Kidney epithelial cell (primary cell): ENCODE data around the gene SHISA8. TPM values are rescaled to one million over a fixed set of nuclear protein-coding genes. Genes with fewer than 3 reads are reported as not detected.

Experiments
- DNase-seq: peaks from one replicate; pipeline ENCODE4 v3.0.0-alpha.2; 2010; ENCODE audit warnings: low read depth
- H3K27me3 ChIP-seq: 2 replicates; pipeline ENCODE4 v1.6.0; 2011; ENCODE audit warnings: low read length; ENCODE audit not compliant: control insufficient read depth, insufficient read depth
- H3K36me3 ChIP-seq: 2 replicates; pipeline ENCODE4 v1.5.1; 2011; ENCODE audit warnings: low read length; ENCODE audit not compliant: control insufficient read depth, insufficient read depth
- H3K4me3 ChIP-seq: 2 replicates; pipeline ENCODE4 v1.5.1; 2011; ENCODE audit warnings: low read depth, mild to moderate bottlenecking, control low read depth, low read length
- total RNA-seq: library from RNA; depleted of rRNA; stranded (reverse); fragments of >200 nt; gene quantifications from 2 replicates; pipeline ENCODE4 v1.2.3, GENCODE V29; 2015
- TF ChIP-seq, protein P1 (sequence below): IDR thresholded peaks from 2 replicates; pipeline ENCODE4 v1.5.1; 2011; ENCODE audit warnings: mild to moderate bottlenecking, moderate library complexity, low read length, control low read depth, inconsistent platforms; ENCODE audit not compliant: insufficient read depth, poor library complexity, severe bottlenecking

Gene SHISA8
- total RNA-seq, 1 donor from 2014 or later, result not detected

DNA sequence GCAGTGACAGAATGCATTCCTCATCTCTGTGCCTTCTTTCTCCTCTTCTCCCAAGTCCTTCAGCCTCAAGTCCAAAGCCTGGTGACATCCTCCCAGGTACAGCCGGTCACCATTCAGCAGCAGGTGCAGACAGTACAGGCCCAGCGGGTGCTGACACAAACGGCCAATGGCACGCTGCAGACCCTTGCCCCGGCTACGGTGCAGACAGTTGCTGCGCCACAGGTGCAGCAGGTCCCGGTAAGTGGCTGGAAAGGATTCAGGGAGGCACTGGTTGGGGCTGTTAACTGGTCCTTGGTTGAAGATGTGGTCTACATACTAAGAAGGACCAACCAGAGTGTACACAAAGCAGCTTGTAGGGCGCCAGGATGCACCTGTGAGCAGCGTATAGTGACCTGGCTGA, 46.3 kb downstream of the SHISA8 start:
- TF ChIP-seq, protein P1, sequence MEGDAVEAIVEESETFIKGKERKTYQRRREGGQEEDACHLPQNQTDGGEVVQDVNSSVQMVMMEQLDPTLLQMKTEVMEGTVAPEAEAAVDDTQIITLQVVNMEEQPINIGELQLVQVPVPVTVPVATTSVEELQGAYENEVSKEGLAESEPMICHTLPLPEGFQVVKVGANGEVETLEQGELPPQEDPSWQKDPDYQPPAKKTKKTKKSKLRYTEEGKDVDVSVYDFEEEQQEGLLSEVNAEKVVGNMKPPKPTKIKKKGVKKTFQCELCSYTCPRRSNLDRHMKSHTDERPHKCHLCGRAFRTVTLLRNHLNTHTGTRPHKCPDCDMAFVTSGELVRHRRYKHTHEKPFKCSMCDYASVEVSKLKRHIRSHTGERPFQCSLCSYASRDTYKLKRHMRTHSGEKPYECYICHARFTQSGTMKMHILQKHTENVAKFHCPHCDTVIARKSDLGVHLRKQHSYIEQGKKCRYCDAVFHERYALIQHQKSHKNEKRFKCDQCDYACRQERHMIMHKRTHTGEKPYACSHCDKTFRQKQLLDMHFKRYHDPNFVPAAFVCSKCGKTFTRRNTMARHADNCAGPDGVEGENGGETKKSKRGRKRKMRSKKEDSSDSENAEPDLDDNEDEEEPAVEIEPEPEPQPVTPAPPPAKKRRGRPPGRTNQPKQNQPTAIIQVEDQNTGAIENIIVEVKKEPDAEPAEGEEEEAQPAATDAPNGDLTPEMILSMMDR, result no peak
- no peak overlapping the region for H3K4me3 ChIP-seq
- no peaks in the 10 kb centered on the region for H3K27me3 ChIP-seq
- H3K36me3 ChIP-seq, result peaks cover 3% of the 10 kb centered on the region
- no peak for DNase-seq

DNA sequence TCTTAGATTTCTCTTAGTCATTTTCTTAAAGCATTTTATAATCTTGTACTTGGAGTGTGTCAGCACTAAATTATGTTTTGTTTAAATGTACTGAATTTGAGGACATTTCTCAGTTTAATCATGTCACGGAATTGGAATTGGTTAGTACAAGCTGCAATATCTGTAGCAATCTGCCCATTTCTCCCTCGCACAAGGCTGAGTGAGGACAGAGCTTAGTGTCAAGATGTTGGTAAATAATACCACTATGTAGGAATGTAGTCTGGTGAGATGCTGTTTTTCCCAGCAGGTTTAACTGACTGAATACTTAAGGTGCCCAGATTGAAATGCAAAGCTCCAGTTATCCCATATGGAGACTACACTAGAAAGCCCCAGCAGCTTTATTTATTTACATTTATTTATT, 51.4 kb downstream of the SHISA8 start:
- DNase-seq, result no peak
- Histone ChIP-seq H3K27me3 (no peaks in the 10 kb centered on the region), H3K4me3 (no peak overlapping the region), H3K36me3 (peaks cover 1% of the 10 kb centered on the region)
- TF ChIP-seq, protein P1, result no peak

DNA sequence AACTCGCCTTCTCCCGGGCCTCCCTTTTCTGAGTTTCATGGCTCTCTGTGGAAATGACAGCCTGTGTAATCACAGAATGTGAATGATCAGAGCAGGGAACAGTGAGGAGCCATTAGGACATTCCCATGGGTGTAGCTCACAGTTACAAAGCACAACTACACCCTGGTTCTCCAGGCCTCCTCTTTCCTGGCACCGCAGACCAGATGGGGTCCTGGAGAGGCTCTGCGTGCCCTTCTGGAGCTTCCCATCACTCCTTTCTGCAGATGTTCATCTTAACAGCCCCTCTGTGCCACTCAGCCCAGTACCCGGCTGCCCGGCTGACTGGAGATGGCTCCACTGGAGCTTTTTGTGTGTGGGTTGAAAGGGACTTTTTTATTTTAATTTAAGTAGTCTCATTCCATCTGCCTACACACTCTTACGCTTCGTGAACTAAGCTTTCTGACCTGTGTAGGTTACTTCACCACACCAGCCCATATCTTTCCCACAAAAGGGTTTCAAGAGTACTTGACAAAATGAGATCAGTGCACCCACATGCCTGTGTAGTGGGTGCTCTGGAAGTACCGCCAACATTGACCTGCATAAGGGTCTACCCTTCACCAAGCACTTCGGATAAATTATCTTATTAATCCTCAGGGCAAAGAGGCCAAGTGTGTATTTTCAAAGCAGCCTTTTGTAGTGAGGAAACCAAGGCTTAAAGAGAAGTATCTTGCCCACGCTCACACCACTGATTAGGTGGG, 52.2 kb downstream of the SHISA8 start:
- Histone ChIP-seq H3K4me3 (no peak overlapping the region), H3K36me3 (peaks cover under 1% of the 10 kb centered on the region), H3K27me3 (no peaks in the 10 kb centered on the region)
- no peak for DNase-seq
- TF ChIP-seq, protein P1, result no peak

DNA sequence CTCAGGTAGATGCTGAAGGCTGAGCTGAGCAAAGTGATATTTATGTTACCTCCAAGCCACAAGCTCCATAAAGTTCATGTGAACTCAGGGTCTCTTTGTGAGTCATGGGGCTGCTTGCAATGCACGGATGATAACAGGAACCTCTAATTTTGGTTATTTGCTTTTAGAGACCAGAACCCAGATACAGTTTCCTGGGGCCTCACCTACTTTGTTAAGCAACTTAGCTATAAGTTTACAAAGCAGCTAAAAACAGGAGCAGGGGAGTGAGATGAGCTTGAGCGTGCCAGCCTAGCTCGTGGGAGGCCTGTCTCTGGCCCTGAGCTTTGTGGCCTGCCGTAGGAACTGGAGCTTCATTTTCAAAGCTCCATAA, 52.7 kb downstream of the SHISA8 start:
- TF ChIP-seq, protein P1, result no peak
- no peak overlapping the region for H3K4me3 ChIP-seq
- H3K27me3 ChIP-seq, result no peaks in the 10 kb centered on the region
- DNase-seq, result no peak
- no peaks in the 10 kb centered on the region for H3K36me3 ChIP-seq

Other genes starting within 250 kb of the SHISA8 start
- 198 and 201 TPM in 2 replicates for gene SNU13, start 226.2 kb downstream of the SHISA8 start, total RNA-seq
- 1.5 and 3.4 TPM in 2 replicates for gene MEI1, start 215.6 kb downstream of the SHISA8 start, total RNA-seq
- gene CCDC134, start 114.4 kb downstream of the SHISA8 start, total RNA-seq, result 10.3 and 13.3 TPM in 2 replicates
- 108 and 133 TPM in 2 replicates for gene SREBF2, start 82.0 kb downstream of the SHISA8 start, total RNA-seq
- 0.41 and 0.96 TPM in 2 replicates for gene TNFRSF13C, start 11.7 kb upstream of the SHISA8 start, total RNA-seq
- 9.8 and 14.3 TPM in 2 replicates for gene CENPM, start 32.1 kb upstream of the SHISA8 start, total RNA-seq
- gene SEPTIN3, start 54.4 kb upstream of the SHISA8 start, total RNA-seq, result 1.9 and 2.5 TPM in 2 replicates
- 0.68 and 2.6 TPM in 2 replicates for gene WBP2NL, start 83.7 kb upstream of the SHISA8 start, total RNA-seq
- 26.3 and 28.4 TPM in 2 replicates for gene NAGA, start 155.7 kb upstream of the SHISA8 start, total RNA-seq
- gene PHETA2, start 159.2 kb upstream of the SHISA8 start, total RNA-seq, result 4.6 and 8.7 TPM in 2 replicates
- gene SMDT1, start 164.6 kb upstream of the SHISA8 start, total RNA-seq, result 7.1 and 16.3 TPM in 2 replicates
- gene NDUFA6, start 175.7 kb upstream of the SHISA8 start, total RNA-seq, result 52.0 and 67.3 TPM in 2 replicates
- 0.58 and 1.1 TPM in 2 replicates for gene CYP2D6, start 215.7 kb upstream of the SHISA8 start, total RNA-seq